Karpas-422 (cell line): Measurements from ENCODE around the gene RSAD1. TPM values are rescaled to one million over a fixed set of nuclear protein-coding genes. Genes with fewer than 3 reads are reported as not detected.

Experiments used
- DNase-seq: peaks from one replicate; pipeline ENCODE4 v3.0.0-alpha.2; 2015
- H2AFZ ChIP-seq: fragments of 200-600 bp; sonication (generic); 2 replicates; pipeline ENCODE4 v1.6.1; 2014; ENCODE audit warnings: antibody characterized with exemption, low read length, mixed read lengths
- H3K27ac ChIP-seq: fragments of 200-600 bp; sonication (generic); 2 replicates; pipeline ENCODE4 v1.5.1; 2014; ENCODE audit warnings: mild to moderate bottlenecking, low read length, moderate library complexity
- H3K27me3 ChIP-seq: fragments of 200-600 bp; sonication (generic); 2 replicates; pipeline ENCODE4 v1.6.1; 2014; ENCODE audit warnings: low read length, mixed read lengths
- H3K36me3 ChIP-seq: fragments of 200-600 bp; sonication (generic); 2 replicates; pipeline ENCODE4 v1.6.1; 2014; ENCODE audit warnings: low read length, mixed read lengths; ENCODE audit not compliant: insufficient read depth
- H3K4me1 ChIP-seq: fragments of 200-600 bp; sonication (generic); 2 replicates; pipeline ENCODE4 v1.6.1; 2014; ENCODE audit warnings: mild to moderate bottlenecking, low read length, mixed read lengths
- H3K4me2 ChIP-seq: fragments of 200-600 bp; sonication (generic); 2 replicates; pipeline ENCODE4 v1.6.1; 2014; ENCODE audit warnings: low read length, low read depth, mild to moderate bottlenecking; ENCODE audit not compliant: poor library complexity, severe bottlenecking
- H3K4me3 ChIP-seq: fragments of 200-600 bp; sonication (generic); 2 replicates; pipeline ENCODE4 v1.5.1; 2014; ENCODE audit warnings: mild to moderate bottlenecking, antibody characterized with exemption, low read length, mixed read lengths
- H3K79me2 ChIP-seq: fragments of 200-600 bp; sonication (generic); 2 replicates; pipeline ENCODE4 v1.6.1; 2014; ENCODE audit warnings: mild to moderate bottlenecking, low read length, mixed read lengths
- H3K9ac ChIP-seq: fragments of 200-600 bp; sonication (generic); 2 replicates; pipeline ENCODE4 v1.6.0; 2014; ENCODE audit warnings: low read length
- H3K9me2 ChIP-seq: fragments of 200-600 bp; sonication (generic), shearing (Covaris generic); replicated peaks from 2 replicates; pipeline ENCODE4 v1.6.0; 2014; ENCODE audit warnings: mild to moderate bottlenecking, low read length, moderate library complexity; ENCODE audit not compliant: insufficient read depth
- H3K9me3 ChIP-seq: fragments of 300-700, 200-600 bp; sonication (generic); 2 replicates; pipeline ENCODE4 v1.6.1; 2014; ENCODE audit warnings: low read length, mixed read lengths
- H4K20me1 ChIP-seq: fragments of 200-600 bp; sonication (generic); 2 replicates; pipeline ENCODE4 v1.6.1; 2014; ENCODE audit warnings: mild to moderate bottlenecking, antibody characterized with exemption, low read length, low read depth; ENCODE audit not compliant: insufficient read depth
- total RNA-seq: library from RNA; depleted of rRNA; stranded (reverse); fragments of >200 nt; shearing (Covaris generic); gene quantifications from 2 replicates; pipeline ENCODE4 v1.2.3, GENCODE V29; 2014; ENCODE audit warnings: low replicate concordance

RSAD1 gene
- total RNA-seq, 1 experiment from 2014 or later, result 15.4 TPM

- Histone ChIP-seq H3K27me3 (no peaks in the 10 kb centered on the region), H3K9me2 (no peaks in the 10 kb centered on the region), H3K4me1 (peaks cover 18% of the 10 kb centered on the region), H3K36me3 (peaks cover 19% of the 10 kb centered on the region; the same call in 1 of the 2 replicates), H3K79me2 (no peaks in the 10 kb centered on the region), H3K9ac (no peak overlapping the region), H4K20me1 (no peaks in the 10 kb centered on the region), H2AFZ (no peak overlapping the region), H3K4me3 (no peak overlapping the region), H3K9me3 (no peaks in the 10 kb centered on the region), H3K27ac (no peak overlapping the region), H3K4me2 (no peak overlapping the region)
- no peak for DNase-seq
Observed at GRCh38 chr17:50487213-50488096, 8.8 kb downstream of the RSAD1 start.

- no peak overlapping the region for H3K9ac ChIP-seq
Observed at GRCh38 chr17:50488880-50489279, 10.2 kb downstream of the RSAD1 start.

GRCh38 chr17:50491505-50491904, 12.8 kb downstream of the RSAD1 start:
- Histone ChIP-seq H3K36me3 (no peaks in the 10 kb centered on the region), H3K9ac (no peak overlapping the region), H3K4me3 (no peak overlapping the region), H2AFZ (no peak overlapping the region), H4K20me1 (no peaks in the 10 kb centered on the region), H3K4me2 (peak overlapping the region; percentile 45), H3K9me2 (no peaks in the 10 kb centered on the region), H3K9me3 (no peaks in the 10 kb centered on the region), H3K27ac (no peak overlapping the region), H3K79me2 (no peaks in the 10 kb centered on the region), H3K27me3 (no peaks in the 10 kb centered on the region), H3K4me1 (peaks cover 21% of the 10 kb centered on the region)
- DNase-seq, result no peak

More at GRCh38 chr17:50488880-50489279, 10.2 kb downstream of the RSAD1 start:
- DNase-seq, result no peak
- Histone ChIP-seq H3K4me3 (no peak overlapping the region), H3K36me3 (peaks cover 12% of the 10 kb centered on the region; the same call in 1 of the 2 replicates), H3K4me2 (no peak overlapping the region), H3K27ac (no peak overlapping the region), H3K9me2 (no peaks in the 10 kb centered on the region), H3K4me1 (peaks cover 14% of the 10 kb centered on the region), H3K27me3 (no peaks in the 10 kb centered on the region), H3K9me3 (no peaks in the 10 kb centered on the region), H2AFZ (no peak overlapping the region), H3K79me2 (no peaks in the 10 kb centered on the region), H4K20me1 (no peaks in the 10 kb centered on the region)

DNA sequence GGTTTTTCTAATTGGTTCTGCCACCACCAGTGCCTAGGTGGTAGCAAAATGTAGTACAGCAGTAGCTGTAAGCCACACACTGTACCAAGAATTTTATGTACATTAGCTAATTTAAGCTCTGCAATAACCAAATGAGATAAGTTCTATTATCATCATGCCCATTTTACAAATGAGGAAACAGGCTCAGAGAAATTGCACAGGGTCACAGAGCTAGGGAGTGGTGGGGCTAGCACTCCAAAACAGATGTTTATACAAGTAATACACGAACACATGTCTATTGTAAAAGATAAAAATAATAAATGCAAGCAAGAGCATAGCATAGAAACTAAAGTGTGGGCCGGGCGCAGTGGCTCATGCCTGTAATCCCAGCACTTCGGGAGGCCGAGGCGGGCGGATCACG, 13.6 kb downstream of the RSAD1 start:
- Histone ChIP-seq H3K27ac (no peak overlapping the region), H2AFZ (no peak overlapping the region), H4K20me1 (no peaks in the 10 kb centered on the region), H3K4me3 (no peak overlapping the region), H3K9ac (0 out of 2 replicates have a peak overlapping the region, but pooled peaks have one; percentile 16), H3K9me3 (no peaks in the 10 kb centered on the region), H3K36me3 (no peaks in the 10 kb centered on the region), H3K4me1 (peaks cover 21% of the 10 kb centered on the region), H3K4me2 (peak overlapping the region; percentile 45), H3K79me2 (no peaks in the 10 kb centered on the region), H3K9me2 (no peaks in the 10 kb centered on the region), H3K27me3 (no peaks in the 10 kb centered on the region)
- DNase-seq, result no peak

GRCh38 chr17:50493744-50494143, 15.1 kb downstream of the RSAD1 start:
- no peaks in the 10 kb centered on the region for H3K79me2 ChIP-seq

DNA sequence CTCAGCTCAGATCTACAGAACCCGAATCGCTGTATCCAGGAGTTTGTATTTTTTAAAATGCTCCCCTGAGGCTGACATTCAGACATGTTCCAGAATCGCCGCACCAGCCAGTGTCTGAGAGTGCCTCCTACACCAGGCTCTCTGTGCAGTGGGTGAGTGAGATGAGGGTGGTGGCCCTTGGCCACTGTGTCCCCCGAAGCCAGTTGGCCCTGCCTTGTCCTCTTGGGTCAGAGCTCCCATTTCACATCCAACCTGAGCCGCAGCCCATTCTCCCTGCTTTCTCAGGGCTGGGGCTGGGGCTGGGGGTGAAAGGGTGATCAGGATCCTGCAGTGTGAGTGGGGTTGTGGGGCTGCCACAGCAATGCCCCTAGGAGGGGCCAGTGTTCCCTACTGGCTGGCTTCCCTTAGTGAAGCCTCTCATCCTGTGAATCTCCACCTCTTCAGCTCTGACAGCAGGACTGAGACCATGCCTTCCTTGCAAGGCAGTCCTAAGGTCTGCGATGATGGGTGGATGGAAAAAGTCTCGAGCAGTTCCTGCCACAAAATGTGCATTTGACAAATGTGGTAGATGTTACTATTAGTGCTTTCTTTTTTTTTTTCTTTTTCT, 16.7 kb downstream of the RSAD1 start:
- Histone ChIP-seq H3K4me3 (no peak overlapping the region), H3K9me2 (no peaks in the 10 kb centered on the region), H3K4me1 (peaks cover 21% of the 10 kb centered on the region), H3K79me2 (no peaks in the 10 kb centered on the region), H3K36me3 (no peaks in the 10 kb centered on the region), H3K9ac (no peak overlapping the region), H3K4me2 (no peak overlapping the region), H4K20me1 (no peaks in the 10 kb centered on the region), H2AFZ (no peak overlapping the region), H3K9me3 (no peaks in the 10 kb centered on the region), H3K27ac (no peak overlapping the region), H3K27me3 (no peaks in the 10 kb centered on the region)
- DNase-seq, result no peak

More at GRCh38 chr17:50493744-50494143, 15.1 kb downstream of the RSAD1 start:
- no peaks in the 10 kb centered on the region for H3K27me3 ChIP-seq
- H3K4me1 ChIP-seq, result peaks cover 21% of the 10 kb centered on the region
- H3K4me3 ChIP-seq, result no peak overlapping the region
- no peaks in the 10 kb centered on the region for H4K20me1 ChIP-seq
- H2AFZ ChIP-seq, result no peak overlapping the region
- H3K36me3 ChIP-seq, result no peaks in the 10 kb centered on the region
- H3K9ac ChIP-seq, result no peak overlapping the region
- no peak overlapping the region for H3K4me2 ChIP-seq
- no peaks in the 10 kb centered on the region for H3K9me2 ChIP-seq
- H3K27ac ChIP-seq, result no peak overlapping the region
- H3K9me3 ChIP-seq, result no peaks in the 10 kb centered on the region
- DNase-seq, result no peak

GRCh38 chr17:50495918-50496317, 17.3 kb downstream of the RSAD1 start:
- H3K9me2 ChIP-seq, result no peaks in the 10 kb centered on the region
- H2AFZ ChIP-seq, result no peak overlapping the region
- DNase-seq, result no peak
- H3K79me2 ChIP-seq, result no peaks in the 10 kb centered on the region
- H3K4me2 ChIP-seq, result no peak overlapping the region
- H3K36me3 ChIP-seq, result no peaks in the 10 kb centered on the region
- no peak overlapping the region for H3K9ac ChIP-seq
- no peak overlapping the region for H3K4me3 ChIP-seq
- H3K4me1 ChIP-seq, result peaks cover 21% of the 10 kb centered on the region
- H3K27me3 ChIP-seq, result no peaks in the 10 kb centered on the region
- no peaks in the 10 kb centered on the region for H3K9me3 ChIP-seq
- no peaks in the 10 kb centered on the region for H4K20me1 ChIP-seq
- H3K27ac ChIP-seq, result no peak overlapping the region

DNA sequence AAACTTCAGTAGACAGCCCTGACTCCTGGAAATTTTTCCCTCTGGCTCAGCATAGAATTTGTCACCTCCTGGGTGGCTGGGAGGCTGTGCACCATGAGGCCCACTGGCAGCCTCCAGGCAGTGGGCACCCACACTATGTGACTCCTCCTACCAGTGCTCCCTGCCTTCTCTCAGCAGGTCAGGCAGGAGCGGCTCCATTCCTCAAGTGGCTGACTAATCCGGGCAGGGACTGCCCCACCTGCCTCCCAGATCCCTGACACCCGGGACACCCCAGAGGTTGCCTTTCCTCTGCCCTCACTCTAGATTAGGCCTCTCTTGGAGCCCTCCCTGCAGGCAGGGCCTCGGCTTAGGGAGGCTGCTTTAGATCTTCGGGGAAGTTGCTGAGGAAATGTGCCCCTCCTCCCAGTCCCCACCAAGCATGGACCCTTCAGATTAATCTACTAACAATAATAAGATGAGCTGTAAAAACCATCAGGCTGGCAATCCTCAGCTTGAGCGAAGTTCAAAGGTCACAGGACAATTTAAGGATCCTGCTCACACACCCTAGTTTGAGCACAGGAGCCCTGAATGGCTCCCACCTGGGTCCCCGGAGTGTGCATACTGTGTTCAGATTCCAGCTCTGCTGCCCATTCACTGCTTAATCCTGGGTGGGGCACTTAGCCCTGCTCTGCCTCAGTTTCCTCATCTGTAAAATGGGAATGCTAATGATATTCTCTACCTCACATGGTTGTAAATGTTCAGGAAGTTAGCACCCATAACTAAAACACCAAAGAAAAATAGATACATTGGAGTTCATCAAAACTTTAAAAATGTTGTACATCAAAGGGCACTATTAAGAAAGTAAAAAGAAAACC, 19.6 kb downstream of the RSAD1 start:
- Histone ChIP-seq H3K36me3 (no peaks in the 10 kb centered on the region), H2AFZ (no peak overlapping the region), H3K9ac (no peak overlapping the region), H3K9me2 (no peaks in the 10 kb centered on the region), H3K9me3 (no peaks in the 10 kb centered on the region), H3K27me3 (no peaks in the 10 kb centered on the region), H3K79me2 (no peaks in the 10 kb centered on the region), H3K27ac (no peak overlapping the region), H4K20me1 (no peaks in the 10 kb centered on the region), H3K4me2 (no peak overlapping the region), H3K4me1 (peaks cover 7% of the 10 kb centered on the region), H3K4me3 (no peak overlapping the region)
- no peak for DNase-seq
